ENCODE data around the gene CAPN10.

DNA sequence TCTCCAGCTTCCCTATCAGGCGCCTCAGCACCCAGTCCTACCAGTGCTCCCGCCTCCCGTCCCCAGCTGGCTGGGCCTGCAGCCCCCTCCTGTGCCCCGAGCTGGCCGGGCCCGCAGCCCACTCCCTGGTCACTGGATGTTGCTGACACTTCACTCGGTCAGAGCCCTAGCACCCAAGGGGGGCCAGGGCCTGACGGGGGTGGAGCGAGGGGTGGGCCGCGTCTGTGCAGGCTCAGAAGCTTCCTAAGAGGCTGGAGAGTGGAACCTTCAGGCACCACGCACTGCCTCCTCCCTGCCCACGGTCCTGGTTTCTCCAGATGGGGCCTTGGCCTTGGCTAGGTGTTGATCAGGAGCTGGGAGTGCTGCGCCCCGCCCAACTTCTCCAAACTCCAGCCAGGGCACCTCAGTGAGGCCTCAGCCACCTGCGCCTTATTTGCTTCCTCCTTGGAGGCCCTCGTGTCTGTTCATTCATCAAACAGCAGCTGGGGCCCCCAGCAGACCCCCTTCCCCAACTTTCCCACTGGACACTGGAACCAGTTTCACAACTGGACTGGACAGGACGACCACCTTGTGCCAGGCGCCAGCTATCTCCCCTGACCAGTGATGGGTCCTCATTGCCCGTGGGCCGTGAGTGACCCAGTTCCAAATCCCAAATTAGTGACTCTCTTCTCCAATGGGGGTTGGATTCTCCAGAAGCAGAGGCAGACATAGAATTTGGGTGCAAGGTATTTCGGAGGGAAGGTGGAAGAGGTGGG, 16.7 kb downstream of the CAPN10 start:
- TF ChIP-seq, protein P1, sequence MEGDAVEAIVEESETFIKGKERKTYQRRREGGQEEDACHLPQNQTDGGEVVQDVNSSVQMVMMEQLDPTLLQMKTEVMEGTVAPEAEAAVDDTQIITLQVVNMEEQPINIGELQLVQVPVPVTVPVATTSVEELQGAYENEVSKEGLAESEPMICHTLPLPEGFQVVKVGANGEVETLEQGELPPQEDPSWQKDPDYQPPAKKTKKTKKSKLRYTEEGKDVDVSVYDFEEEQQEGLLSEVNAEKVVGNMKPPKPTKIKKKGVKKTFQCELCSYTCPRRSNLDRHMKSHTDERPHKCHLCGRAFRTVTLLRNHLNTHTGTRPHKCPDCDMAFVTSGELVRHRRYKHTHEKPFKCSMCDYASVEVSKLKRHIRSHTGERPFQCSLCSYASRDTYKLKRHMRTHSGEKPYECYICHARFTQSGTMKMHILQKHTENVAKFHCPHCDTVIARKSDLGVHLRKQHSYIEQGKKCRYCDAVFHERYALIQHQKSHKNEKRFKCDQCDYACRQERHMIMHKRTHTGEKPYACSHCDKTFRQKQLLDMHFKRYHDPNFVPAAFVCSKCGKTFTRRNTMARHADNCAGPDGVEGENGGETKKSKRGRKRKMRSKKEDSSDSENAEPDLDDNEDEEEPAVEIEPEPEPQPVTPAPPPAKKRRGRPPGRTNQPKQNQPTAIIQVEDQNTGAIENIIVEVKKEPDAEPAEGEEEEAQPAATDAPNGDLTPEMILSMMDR (IDR thresholded peaks at IDR 0.05; ENCODE audit: insufficient read depth, low read depth, low read length) = no peak
- TF ChIP-seq EZH2 (IDR thresholded peaks at IDR 0.05; ENCODE audit: insufficient read depth, low read length) = no peak
